Measurements from ENCODE around the gene ZFP90.
A peak's percentile ranks its signal among the peaks of the same experiment; 100 is the strongest.

- no peak for TF ChIP-seq POLR2A (IDR thresholded peaks at IDR 0.05; ENCODE audit: low read depth, low read length)
- peak; percentile 61; the same call in 1 of the 2 replicates for TF ChIP-seq TAF1 (IDR thresholded peaks at IDR 0.05; ENCODE audit: low read depth, low read length)
- no peak for TF ChIP-seq POLR2AphosphoS5 (IDR thresholded peaks at IDR 0.05; ENCODE audit: low read depth, low read length)
- no peak for TF ChIP-seq POU2F2 (IDR thresholded peaks at IDR 0.05; ENCODE audit: low read depth, low read length)
Observed at GRCh38 chr16:68529931-68530701, 9.0 kb upstream of the ZFP90 start.

All from GM12891 (cell line).